Measurements from ENCODE around the gene TOB2.
"Not testable (repeated sequence)": the region's sequence is repeated elsewhere in the genome, so short reads cannot be mapped to it uniquely, and the experiment has no call there.

Gene TOB2

DNA sequence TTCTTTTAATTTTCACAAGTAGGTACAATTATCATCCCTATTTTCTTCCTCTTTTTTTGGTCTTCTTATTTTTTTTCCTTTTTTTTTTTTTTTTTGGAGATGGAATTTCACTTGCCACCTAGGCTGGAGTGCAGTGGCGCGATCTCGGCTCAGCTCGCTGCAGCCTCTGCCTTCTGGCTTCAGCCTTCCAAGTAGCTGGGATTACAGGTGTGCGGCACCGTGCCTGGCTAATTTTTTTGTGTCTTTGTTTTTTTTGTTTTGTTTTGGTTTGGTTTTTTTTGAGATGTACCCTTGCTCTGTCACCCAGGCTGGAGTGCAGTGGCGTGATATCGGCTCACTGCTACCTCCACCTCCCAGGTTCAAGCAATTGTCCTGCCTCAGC is 16.7 kb downstream of the TOB2 start:
- DNase-seq (ENCODE audit: low read depth, low spot score), result no peak

DNA sequence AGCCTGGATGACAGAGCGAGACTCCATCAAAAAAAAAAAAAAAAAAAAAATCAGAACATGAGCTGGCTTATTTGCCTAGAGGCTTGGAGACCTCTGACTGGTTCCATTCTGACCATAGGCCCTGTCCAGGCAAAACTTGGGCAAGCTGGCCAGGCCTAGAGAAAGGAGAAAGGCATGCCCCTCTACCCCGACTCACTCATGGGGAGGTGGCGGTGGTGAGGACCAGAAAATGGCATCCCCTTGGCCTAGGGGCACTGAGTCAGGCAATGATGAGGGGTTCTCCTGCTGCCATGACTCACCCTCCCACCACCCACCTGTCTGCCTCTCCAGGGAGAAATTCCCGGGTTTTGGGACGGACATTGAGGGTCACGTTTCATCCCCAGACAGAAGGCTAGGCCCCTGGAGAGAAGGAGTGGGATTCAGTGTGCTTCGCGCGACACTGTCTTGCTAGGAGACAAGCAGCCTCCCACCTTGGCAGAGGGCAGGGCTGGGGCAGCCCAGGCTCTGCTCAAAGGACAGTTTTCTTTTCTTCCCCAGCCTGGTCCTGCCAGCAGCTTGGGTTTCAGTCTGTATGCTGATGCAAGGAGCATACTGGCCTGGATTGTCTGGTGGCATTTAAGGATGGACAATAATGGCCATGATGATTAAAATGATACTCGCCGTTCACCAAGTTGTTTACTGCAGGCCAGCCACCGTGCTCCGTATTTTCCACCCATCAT is 17.2 kb downstream of the TOB2 start:
- no peak for DNase-seq (ENCODE audit: low read depth, low spot score)

- no peak for DNase-seq (ENCODE audit: low read depth, low spot score)
Observed at GRCh38 chr22:41425660-41426365, 20.8 kb downstream of the TOB2 start.

DNA sequence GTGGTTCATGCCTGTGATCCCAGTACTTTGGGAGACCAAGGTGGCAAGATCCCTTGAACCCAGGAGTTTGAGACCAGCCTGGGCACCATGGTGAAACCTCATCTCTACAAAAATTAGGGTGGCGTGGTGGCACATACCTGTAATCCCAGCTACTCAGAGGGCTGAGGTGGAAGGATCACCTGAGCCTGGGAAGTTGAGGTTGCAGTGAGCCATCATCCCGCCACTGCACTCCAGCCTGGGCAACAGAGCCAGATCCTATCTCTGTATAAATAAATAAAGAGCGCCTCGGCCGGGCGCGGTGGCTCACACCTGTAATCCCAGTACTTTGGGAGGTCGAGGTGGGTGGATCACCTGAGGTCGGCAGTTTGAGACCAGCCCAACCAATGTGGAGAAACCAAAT is 27.9 kb downstream of the TOB2 start:
- DNase-seq (ENCODE audit: low read depth, low spot score), result no peak

- DNase-seq (ENCODE audit: low read depth, low spot score), result no peak
Observed at GRCh38 chr22:41417622-41418390, 28.8 kb downstream of the TOB2 start.

DNA sequence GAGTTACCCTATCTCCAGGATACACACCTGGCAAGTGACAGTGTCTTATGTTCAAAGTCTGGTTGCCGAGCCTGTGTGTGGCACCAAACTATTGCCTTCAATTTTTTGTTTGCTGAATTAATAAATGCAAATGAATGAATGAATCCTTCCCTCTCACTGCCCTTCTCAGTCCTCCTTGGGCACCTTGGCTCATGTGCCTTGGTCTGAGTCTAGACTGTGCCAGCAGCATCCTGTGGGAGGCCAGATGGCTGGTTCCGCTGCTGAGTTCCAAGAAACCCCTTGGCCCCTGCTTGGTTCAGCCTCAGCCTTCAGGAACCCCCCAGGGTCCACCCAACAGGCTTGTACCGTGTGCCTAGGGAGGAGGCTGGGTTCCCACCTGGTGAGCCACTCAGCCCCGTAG is 31.0 kb downstream of the TOB2 start:
- DNase-seq (ENCODE audit: low read depth, low spot score), result no peak

DNA sequence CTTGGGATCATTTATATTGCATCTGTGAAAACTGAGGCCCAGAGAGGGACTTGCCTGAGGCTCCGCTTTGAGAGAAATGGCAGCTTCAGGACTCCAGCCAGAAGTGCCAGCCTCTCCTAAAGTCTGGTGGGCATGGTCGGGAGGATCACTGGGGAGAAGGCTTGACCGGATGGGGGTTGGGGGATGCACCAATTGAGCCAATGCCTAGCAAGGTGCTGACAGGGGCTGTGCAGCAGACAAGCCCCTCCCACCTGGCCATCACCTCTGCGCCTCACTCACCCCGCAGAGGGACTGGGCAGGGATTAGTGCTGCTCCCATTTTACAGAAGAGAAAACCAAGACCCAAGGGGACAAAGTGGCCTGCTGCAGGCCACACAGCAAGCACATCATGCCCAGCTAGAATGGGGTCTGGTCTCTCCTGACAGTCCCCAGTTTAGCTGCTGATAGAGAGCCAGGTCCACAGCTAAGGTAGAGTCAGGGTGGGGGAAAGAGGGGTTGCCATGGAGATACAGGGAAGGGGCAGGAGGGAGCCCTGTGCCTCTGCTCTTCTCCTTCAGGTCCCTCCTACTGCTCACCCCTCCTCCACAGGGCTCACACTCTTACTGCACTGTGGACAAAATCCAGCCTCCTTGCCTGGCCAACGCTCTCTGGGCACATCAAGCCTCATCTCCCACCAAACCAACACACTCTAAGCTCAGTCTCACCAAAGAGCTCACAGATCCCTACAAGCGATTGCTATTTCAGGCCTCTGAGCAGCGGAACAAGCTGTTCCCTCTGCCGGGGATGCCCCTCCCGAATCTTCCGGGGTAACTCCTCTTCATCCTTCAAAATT is 35.4 kb downstream of the TOB2 start:
- DNase-seq (ENCODE audit: low read depth, low spot score), result no peak

- no peak for DNase-seq (ENCODE audit: low read depth, low spot score)
Observed at GRCh38 chr22:41410311-41410751, 36.3 kb downstream of the TOB2 start.

GRCh38 chr22:41408665-41409064 is 37.9 kb downstream of the TOB2 start:
- no peak for DNase-seq (ENCODE audit: low read depth, low spot score)

DNA sequence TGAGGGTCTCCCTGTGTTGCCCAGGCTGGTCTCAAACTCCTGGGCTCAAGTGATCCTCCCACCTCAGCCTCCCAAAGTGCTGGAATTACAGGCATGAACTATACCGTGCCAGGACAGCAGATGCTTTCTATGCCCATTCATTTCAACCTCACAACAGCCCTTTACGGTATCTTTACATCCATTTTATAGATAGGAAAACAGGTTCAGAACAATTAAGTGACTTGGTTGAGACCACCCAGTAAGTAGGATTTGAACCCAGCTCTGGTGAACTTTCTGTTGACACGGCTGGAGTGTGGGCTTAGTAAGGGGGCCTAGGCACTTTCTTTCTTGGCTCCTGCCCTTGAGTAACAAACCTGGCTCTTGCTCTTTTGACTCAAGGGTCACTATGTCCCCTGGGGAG is 39.2 kb downstream of the TOB2 start:
- DNase-seq (ENCODE audit: low read depth, low spot score), result no peak

DNA sequence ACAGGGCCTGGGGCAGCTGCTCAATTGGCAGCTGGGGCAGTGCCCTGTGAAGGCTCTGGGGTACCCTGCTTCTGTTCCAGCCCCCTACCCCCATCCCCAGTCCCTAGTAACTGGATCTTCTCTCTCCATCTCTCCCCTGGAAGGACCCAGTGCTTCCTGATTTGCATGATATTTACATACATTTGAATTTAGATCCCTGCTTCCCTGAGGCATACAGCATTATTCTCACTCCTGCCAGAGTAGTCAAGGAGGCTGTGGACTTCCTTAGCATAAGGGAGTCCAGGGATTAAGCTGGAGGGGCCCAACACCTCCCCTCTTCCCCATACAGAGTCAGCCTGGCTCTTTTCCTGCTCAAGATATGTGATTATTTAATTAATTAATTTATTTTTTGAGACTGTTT is 40.2 kb downstream of the TOB2 start:
- DNase-seq (ENCODE audit: low read depth, low spot score), result no peak

- DNase-seq (ENCODE audit: low read depth, low spot score), result no peak
Observed at GRCh38 chr22:41405588-41405987, 41.0 kb downstream of the TOB2 start.

DNA sequence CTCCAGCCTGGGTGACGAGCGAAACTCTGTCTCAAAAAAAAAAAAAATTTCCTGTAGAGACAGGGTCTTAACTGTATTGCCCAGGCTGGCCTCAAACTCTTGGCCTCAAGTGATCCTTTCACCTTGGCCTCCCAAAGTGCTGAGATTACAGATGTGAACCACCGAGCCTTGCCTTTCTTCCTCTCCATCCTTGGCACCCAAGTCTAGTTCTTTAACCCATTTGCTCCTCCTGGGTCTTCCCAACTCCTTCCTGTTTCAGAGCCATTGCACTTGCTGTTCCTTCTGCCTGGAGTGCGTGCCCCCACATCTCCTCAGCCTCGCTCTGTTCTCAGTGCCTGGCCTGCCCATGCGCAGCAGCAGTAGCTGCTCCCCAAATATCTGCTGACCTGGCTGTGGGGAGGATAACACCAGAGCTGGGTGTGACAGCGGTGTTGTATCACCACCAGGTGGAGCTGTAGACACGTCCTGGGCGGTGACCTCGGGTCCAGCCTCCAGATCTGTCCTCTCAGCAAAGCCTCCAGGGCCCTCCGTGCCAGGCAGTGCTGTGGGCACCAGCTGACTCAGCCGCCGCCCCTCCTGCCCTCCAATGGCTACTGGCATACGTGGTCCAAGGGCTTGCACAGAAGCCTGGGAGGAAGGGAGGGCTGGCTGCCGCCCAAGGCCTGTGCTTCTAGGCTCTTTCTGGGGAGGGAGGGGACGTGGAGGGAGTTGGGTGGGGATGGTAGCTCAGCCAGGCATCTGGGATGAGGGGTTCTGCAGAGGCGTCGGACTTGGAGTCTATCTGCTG is 42.9 kb downstream of the TOB2 start:
- DNase-seq (ENCODE audit: low read depth, low spot score), result peak; percentile 73

GRCh38 chr22:41402851-41403250 is 43.8 kb downstream of the TOB2 start:
- not testable (repeated sequence) for DNase-seq (ENCODE audit: low read depth, low spot score)

- DNase-seq (ENCODE audit: low read depth, low spot score), result no peak
Observed at GRCh38 chr22:41401781-41402648, 44.6 kb downstream of the TOB2 start.

GRCh38 chr22:41398921-41399320 is 47.7 kb downstream of the TOB2 start:
- no peak for DNase-seq (ENCODE audit: low read depth, low spot score)

DNA sequence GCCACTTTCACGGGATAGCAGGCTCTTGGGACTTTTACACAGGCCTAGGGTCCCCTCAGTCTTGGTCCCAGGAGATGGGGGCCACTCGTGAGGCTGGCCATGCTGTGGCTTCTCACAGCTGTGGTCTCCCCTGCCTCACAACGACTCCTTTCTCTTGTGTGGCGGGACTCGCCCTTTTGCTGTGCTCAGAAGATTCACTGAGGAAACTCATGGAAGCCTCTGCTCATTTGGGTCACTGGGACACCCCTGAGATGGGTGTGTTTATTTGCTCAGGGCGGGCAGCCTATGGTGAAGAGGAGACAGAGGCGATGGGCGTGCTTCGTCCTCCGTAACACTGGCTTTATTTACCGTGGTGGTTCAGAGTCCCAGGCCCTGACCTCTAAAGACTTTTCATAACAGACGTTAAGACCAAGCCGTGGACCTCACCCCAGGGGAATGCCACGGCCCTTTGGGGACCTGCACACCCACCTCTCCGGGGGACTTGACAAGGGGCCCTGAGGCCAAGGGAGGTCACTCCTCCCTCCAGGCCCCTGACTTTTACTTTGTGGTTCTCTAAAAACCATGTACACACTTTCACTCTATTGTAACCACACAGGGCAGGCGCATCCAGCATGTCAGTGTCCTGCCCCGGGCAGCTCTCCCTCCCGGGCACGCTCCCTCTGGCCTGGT is 49.3 kb downstream of the TOB2 start:
- no peak for DNase-seq (ENCODE audit: low read depth, low spot score)

DNA sequence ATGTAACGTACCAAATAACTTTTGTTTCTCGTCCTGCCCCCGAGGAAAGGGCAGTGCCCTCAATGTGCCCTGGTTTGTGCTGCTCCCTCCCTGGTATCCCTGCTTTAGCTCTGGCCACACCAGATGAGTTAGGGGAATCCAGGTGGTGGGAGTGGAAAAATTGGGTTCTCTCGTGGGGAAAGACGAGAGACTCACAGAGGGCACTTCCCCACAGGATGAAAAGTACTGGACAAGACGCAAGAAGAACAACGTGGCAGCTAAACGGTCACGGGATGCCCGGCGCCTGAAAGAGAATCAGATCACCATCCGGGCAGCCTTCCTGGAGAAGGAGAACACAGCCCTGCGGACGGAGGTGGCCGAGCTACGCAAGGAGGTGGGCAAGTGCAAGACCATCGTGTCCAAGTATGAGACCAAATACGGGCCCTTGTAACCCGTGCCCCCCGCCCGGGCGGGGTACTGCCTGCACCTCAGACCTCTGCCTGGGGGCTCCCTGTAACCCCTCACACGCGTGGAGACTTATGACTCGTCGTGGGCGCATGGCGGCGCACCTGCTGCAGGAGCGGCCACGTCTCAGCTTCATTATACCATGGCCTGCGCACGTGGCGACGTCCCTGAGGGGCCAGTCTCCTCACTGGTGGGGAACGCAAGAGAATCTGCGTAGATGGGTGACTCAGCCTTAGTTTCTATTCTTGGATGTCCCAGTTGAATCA is 50.9 kb downstream of the TOB2 start:
- DNase-seq (ENCODE audit: low read depth, low spot score), result no peak

DNA sequence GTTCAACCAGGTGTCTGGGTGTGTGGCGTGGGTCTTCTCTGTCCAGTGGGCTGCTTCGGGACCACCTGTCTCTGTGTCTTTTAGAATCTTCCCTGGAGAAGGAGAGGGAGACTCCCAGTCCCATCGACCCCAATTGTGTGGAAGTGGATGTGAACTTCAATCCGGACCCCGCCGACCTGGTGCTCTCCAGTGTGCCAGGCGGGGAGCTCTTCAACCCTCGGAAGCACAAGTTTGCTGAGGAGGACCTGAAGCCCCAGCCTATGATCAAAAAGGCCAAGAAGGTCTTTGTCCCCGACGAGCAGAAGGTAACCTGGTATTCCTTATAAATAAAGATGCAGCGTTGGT is 52.6 kb downstream of the TOB2 start:
- no peak for DNase-seq (ENCODE audit: low read depth, low spot score)
